ENCODE measurements around the gene HEPACAM.

Gene HEPACAM

GRCh38 chr11:124899383-124900145 lies 36.3 kb downstream of the HEPACAM start:
- no peaks in the 10 kb centered on the region for H3K4me1 ChIP-seq (ENCODE audit: control insufficient read depth, insufficient read depth, low read length)
- H3K4me3 ChIP-seq (ENCODE audit: low read length): no peak overlapping the region
- WGBS (ENCODE audit: insufficient coverage, insufficient read length): no CpG with 5 or more reads among the region's 6 CpGs
- no peak for DNase-seq (ENCODE audit: low read depth, low spot score)
- H3K9me3 ChIP-seq (ENCODE audit: control insufficient read depth, insufficient read depth, low read length): no peaks in the 10 kb centered on the region; the same call in 1 of the 2 replicates
- H3K27me3 ChIP-seq (ENCODE audit: control insufficient read depth, insufficient read depth, low read length): no peaks in the 10 kb centered on the region
- H3K27ac ChIP-seq (ENCODE audit: low read length): no peak overlapping the region
- no peaks in the 10 kb centered on the region for H3K36me3 ChIP-seq (ENCODE audit: control insufficient read depth, insufficient read depth, low read length)

- Histone ChIP-seq H3K36me3 (ENCODE audit: control insufficient read depth, insufficient read depth, low read length) (no peaks in the 10 kb centered on the region), H3K27me3 (ENCODE audit: control insufficient read depth, insufficient read depth, low read length) (no peaks in the 10 kb centered on the region), H3K4me1 (ENCODE audit: control insufficient read depth, insufficient read depth, low read length) (no peaks in the 10 kb centered on the region), H3K9me3 (ENCODE audit: control insufficient read depth, insufficient read depth, low read length) (no peaks in the 10 kb centered on the region; the same call in 1 of the 2 replicates), H3K27ac (ENCODE audit: low read length) (no peak overlapping the region), H3K4me3 (ENCODE audit: low read length) (no peak overlapping the region)
- WGBS (ENCODE audit: insufficient coverage, insufficient read length): no CpG with 5 or more reads among the region's 5 CpGs
- no peak for DNase-seq (ENCODE audit: low read depth, low spot score)
Measured at GRCh38 chr11:124898711-124899110, 37.1 kb downstream of the HEPACAM start.

DNA sequence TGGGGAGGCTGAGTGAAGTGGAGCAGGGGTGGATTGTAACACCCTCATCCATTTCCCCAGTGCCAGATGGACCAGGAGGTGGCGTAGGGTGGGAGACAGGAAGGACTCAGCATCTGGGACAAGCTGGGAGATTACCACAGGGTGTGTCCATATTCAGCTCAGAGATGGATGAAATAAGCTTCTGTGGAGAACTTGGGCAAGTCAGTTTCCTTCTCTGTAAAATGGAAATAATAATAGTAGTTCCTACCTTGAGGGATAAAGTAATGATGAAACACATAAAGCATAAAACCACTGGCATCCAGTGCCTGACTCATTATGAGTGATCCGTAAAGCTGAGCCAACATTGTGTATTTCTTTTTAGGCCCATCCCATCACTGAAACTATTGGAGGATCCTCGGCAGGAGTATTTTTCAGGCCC lies 37.6 kb downstream of the HEPACAM start:
- Histone ChIP-seq H3K27ac (ENCODE audit: low read length) (no peak overlapping the region), H3K9me3 (ENCODE audit: control insufficient read depth, insufficient read depth, low read length) (no peaks in the 10 kb centered on the region; the same call in 1 of the 2 replicates), H3K36me3 (ENCODE audit: control insufficient read depth, insufficient read depth, low read length) (no peaks in the 10 kb centered on the region), H3K4me3 (ENCODE audit: low read length) (no peak overlapping the region), H3K4me1 (ENCODE audit: control insufficient read depth, insufficient read depth, low read length) (no peaks in the 10 kb centered on the region), H3K27me3 (ENCODE audit: control insufficient read depth, insufficient read depth, low read length) (no peaks in the 10 kb centered on the region)
- DNase-seq (ENCODE audit: low read depth, low spot score): no peak
- WGBS (ENCODE audit: insufficient coverage, insufficient read length): no CpG with 5 or more reads among the region's 3 CpGs

GRCh38 chr11:124897674-124898262 lies 38.1 kb downstream of the HEPACAM start, which contains the start of gene ROBO4:
Gene ROBO4, minus strand, starts transcription at chr11:124897865. Its CDS starts 70 bp downstream, at chr11:124897795.
- Histone ChIP-seq H3K36me3 (ENCODE audit: control insufficient read depth, insufficient read depth, low read length) (no peaks in the 10 kb centered on the region), H3K9me3 (ENCODE audit: control insufficient read depth, insufficient read depth, low read length) (no peaks in the 10 kb centered on the region; the same call in 1 of the 2 replicates), H3K4me1 (ENCODE audit: control insufficient read depth, insufficient read depth, low read length) (no peaks in the 10 kb centered on the region), H3K27me3 (ENCODE audit: control insufficient read depth, insufficient read depth, low read length) (no peaks in the 10 kb centered on the region), H3K27ac (ENCODE audit: low read length) (no peak within 1 kb of the TSS), H3K4me3 (ENCODE audit: low read length) (no peak within 1 kb of the TSS)
- DNase-seq (ENCODE audit: low read depth, low spot score): no peak
- no CpG with 5 or more reads among the region's 12 CpGs for WGBS (ENCODE audit: insufficient coverage, insufficient read length)

- Histone ChIP-seq H3K27me3 (ENCODE audit: control insufficient read depth, insufficient read depth, low read length) (no peaks in the 10 kb centered on the region), H3K36me3 (ENCODE audit: control insufficient read depth, insufficient read depth, low read length) (no peaks in the 10 kb centered on the region), H3K4me1 (ENCODE audit: control insufficient read depth, insufficient read depth, low read length) (no peaks in the 10 kb centered on the region), H3K4me3 (ENCODE audit: low read length) (no peak overlapping the region), H3K27ac (ENCODE audit: low read length) (no peak overlapping the region), H3K9me3 (ENCODE audit: control insufficient read depth, insufficient read depth, low read length) (no peaks in the 10 kb centered on the region; the same call in 1 of the 2 replicates)
- no peak for DNase-seq (ENCODE audit: low read depth, low spot score)
- WGBS (ENCODE audit: insufficient coverage, insufficient read length): no CpG with 5 or more reads among the region's 9 CpGs
Measured at GRCh38 chr11:124896821-124897391, 38.9 kb downstream of the HEPACAM start.

GRCh38 chr11:124896071-124896750 lies 39.6 kb downstream of the HEPACAM start:
- no CpG with 5 or more reads among the region's 16 CpGs for WGBS (ENCODE audit: insufficient coverage, insufficient read length)
- Histone ChIP-seq H3K27me3 (ENCODE audit: control insufficient read depth, insufficient read depth, low read length) (no peaks in the 10 kb centered on the region), H3K27ac (ENCODE audit: low read length) (no peak overlapping the region), H3K36me3 (ENCODE audit: control insufficient read depth, insufficient read depth, low read length) (no peaks in the 10 kb centered on the region), H3K4me1 (ENCODE audit: control insufficient read depth, insufficient read depth, low read length) (no peaks in the 10 kb centered on the region; the same call in 1 of the 2 replicates), H3K9me3 (ENCODE audit: control insufficient read depth, insufficient read depth, low read length) (no peaks in the 10 kb centered on the region; the same call in 1 of the 2 replicates), H3K4me3 (ENCODE audit: low read length) (no peak overlapping the region)
- no peak for DNase-seq (ENCODE audit: low read depth, low spot score)

DNA sequence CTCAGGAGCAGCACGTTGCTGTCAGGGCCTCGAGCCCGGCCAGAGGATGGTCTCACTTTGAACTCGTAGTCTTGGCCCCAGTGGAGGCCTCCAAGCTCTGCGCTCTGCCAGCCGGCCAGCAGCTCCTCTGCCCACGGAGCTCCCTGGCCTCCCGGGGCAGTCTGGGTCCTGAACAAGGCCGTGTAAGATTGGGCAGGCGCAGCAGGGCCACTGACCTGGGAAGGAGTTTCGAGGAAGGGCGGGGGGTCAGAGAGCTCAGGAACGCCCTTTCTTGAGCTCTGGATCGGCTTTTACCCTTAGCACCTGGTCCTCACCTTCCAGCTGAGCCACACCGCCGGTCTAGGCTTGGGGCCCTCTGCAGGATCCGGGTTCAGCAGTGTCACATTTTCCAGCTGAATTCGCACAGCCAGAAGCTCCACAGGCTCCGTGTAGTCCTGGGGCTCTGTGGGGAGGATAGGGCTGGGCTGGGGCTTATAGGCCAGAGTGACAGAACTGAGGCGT lies 40.3 kb downstream of the HEPACAM start:
- H3K27me3 ChIP-seq (ENCODE audit: control insufficient read depth, insufficient read depth, low read length): no peaks in the 10 kb centered on the region
- H3K27ac ChIP-seq (ENCODE audit: low read length): no peak overlapping the region
- H3K36me3 ChIP-seq (ENCODE audit: control insufficient read depth, insufficient read depth, low read length): no peaks in the 10 kb centered on the region
- no peak for DNase-seq (ENCODE audit: low read depth, low spot score)
- no CpG with 5 or more reads among the region's 20 CpGs for WGBS (ENCODE audit: insufficient coverage, insufficient read length)
- H3K4me3 ChIP-seq (ENCODE audit: low read length): no peak overlapping the region
- H3K4me1 ChIP-seq (ENCODE audit: control insufficient read depth, insufficient read depth, low read length): no peaks in the 10 kb centered on the region; the same call in 1 of the 2 replicates
- no peaks in the 10 kb centered on the region; the same call in 1 of the 2 replicates for H3K9me3 ChIP-seq (ENCODE audit: control insufficient read depth, insufficient read depth, low read length)

GRCh38 chr11:124894606-124895430 lies 41.0 kb downstream of the HEPACAM start:
- no peaks in the 10 kb centered on the region for H3K36me3 ChIP-seq (ENCODE audit: control insufficient read depth, insufficient read depth, low read length)
- no peaks in the 10 kb centered on the region; the same call in 1 of the 2 replicates for H3K4me1 ChIP-seq (ENCODE audit: control insufficient read depth, insufficient read depth, low read length)
- H3K27me3 ChIP-seq (ENCODE audit: control insufficient read depth, insufficient read depth, low read length): no peaks in the 10 kb centered on the region
- no peaks in the 10 kb centered on the region; the same call in 1 of the 2 replicates for H3K9me3 ChIP-seq (ENCODE audit: control insufficient read depth, insufficient read depth, low read length)
- no peak overlapping the region for H3K4me3 ChIP-seq (ENCODE audit: low read length)
- H3K27ac ChIP-seq (ENCODE audit: low read length): no peak overlapping the region
- WGBS (ENCODE audit: insufficient coverage, insufficient read length): no CpG with 5 or more reads among the region's 4 CpGs
- DNase-seq (ENCODE audit: low read depth, low spot score): no peak

- no CpG with 5 or more reads among the region's 14 CpGs for WGBS (ENCODE audit: insufficient coverage, insufficient read length)
Measured at GRCh38 chr11:124893781-124894401, 42.0 kb downstream of the HEPACAM start.

More at GRCh38 chr11:124893781-124894401, 42.0 kb downstream of the HEPACAM start:
- H3K9me3 ChIP-seq (ENCODE audit: control insufficient read depth, insufficient read depth, low read length): no peaks in the 10 kb centered on the region; the same call in 1 of the 2 replicates
- H3K4me3 ChIP-seq (ENCODE audit: low read length): no peak overlapping the region
- no peak overlapping the region for H3K27ac ChIP-seq (ENCODE audit: low read length)
- no peak for DNase-seq (ENCODE audit: low read depth, low spot score)
- no peaks in the 10 kb centered on the region; the same call in 1 of the 2 replicates for H3K4me1 ChIP-seq (ENCODE audit: control insufficient read depth, insufficient read depth, low read length)
- H3K27me3 ChIP-seq (ENCODE audit: control insufficient read depth, insufficient read depth, low read length): no peaks in the 10 kb centered on the region
- H3K36me3 ChIP-seq (ENCODE audit: control insufficient read depth, insufficient read depth, low read length): no peaks in the 10 kb centered on the region
